K562 (cell line): ENCODE measurements around the gene PIM3.

Experiments used
- POLR3A ChIP-seq: IDR thresholded peaks from 2 replicates; pipeline ENCODE4 v1.6.1; 2011; ENCODE audit warnings: borderline replicate concordance, mild to moderate bottlenecking, moderate library complexity; ENCODE audit not compliant: insufficient read length, insufficient read depth; ENCODE audit errors: extremely low read depth
- ZNF384 ChIP-seq: IDR thresholded peaks from 2 replicates; pipeline ENCODE4 v1.6.1; 2012; ENCODE audit warnings: low read depth, low read length, improper control_type of control experiment

- TF ChIP-seq POLR3A (no peak), ZNF384 (no peak)
These were observed 25.5 kb upstream of the PIM3 start for GRCh38 chr22:49934891-49935557.
